A549 (cell line): Measurements from ENCODE around the gene SSC4D. TPM values are rescaled to one million over a fixed set of nuclear protein-coding genes. Genes with fewer than 3 reads are reported as not detected.

Experiments used
- ATAC-seq, 2 experiments: fragments of 200-7000 bp in 1 of 2; fragments of >200 bp in 1 of 2; cut with Nextera tagmentation in 1 of 2; cut with Tn5 transposase in 1 of 2; 3 replicates each; pipeline versions ENCODE4 v1.8.0 to v1.9.1; 2018 to 2020; ENCODE audit warnings: mild to moderate bottlenecking in 1 of 2, moderate library complexity in 1 of 2
- CTCF ChIA-PET: fragments of 300-600 bp; sonication (Branson Sonifier 250); formaldehyde crosslinking; extraction: SDS; loops from one replicate; lab custom pipeline; 2021; ENCODE audit warnings: antibody characterized with exemption, inconsistent platforms; lab: Yijun Ruan, JAX
- POLR2A ChIA-PET: fragments of 350-600 bp; formaldehyde crosslinking; extraction: SDS; loops from one replicate; lab custom pipeline; 2021; ENCODE audit warnings: antibody characterized with exemption, inconsistent platforms; lab: Yijun Ruan, JAX
- DNase-seq, 2 experiments: peaks; one replicate each; pipeline versions ENCODE4 v3.0.0 to v3.0.0-alpha.2; 2011 to 2016; ENCODE audit warnings: low read depth in 1 of 2, low spot score in 1 of 2
- FAIRE-seq: peaks from 2 replicates; lab custom pipeline; 2011; peaks lifted over from hg19 to GRCh38; lab: Jason Lieb, UNC
- H3K27ac ChIP-seq, 2 experiments: fragments of >200 bp; sonication (Bioruptor Twin); formaldehyde crosslinking; 3 replicates each; pipeline ENCODE4 v1.5.1; 2016 to 2017
- H3K4me1 ChIP-seq: fragments of >200 bp; sonication (Bioruptor Twin); formaldehyde crosslinking; 3 replicates; pipeline ENCODE4 v1.6.1; 2016
- H3K4me2 ChIP-seq: fragments of >200 bp; sonication (Bioruptor Twin); formaldehyde crosslinking; 3 replicates; pipeline ENCODE4 v1.6.1; 2016
- H3K4me3 ChIP-seq: fragments of >200 bp; sonication (Bioruptor Twin); formaldehyde crosslinking; 3 replicates; pipeline ENCODE4 v1.5.1; 2016
- H3K9me3 ChIP-seq: fragments of >200 bp; sonication (Bioruptor Twin); formaldehyde crosslinking; 3 replicates; pipeline ENCODE4 v1.6.1; 2016
- BHLHE40 ChIP-seq: IDR thresholded peaks from 2 replicates; pipeline ENCODE4 v1.6.1; 2012; ENCODE audit warnings: low read depth, low read length, inconsistent platforms
- CBX8 ChIP-seq: fragments of 200-600 bp; sonication (generic); IDR thresholded peaks from 2 replicates; pipeline ENCODE4 v1.6.1; 2016
- CEBPB ChIP-seq, 2 experiments: fragments of >200 bp in 1 of 2; sonication (Bioruptor Twin) in 1 of 2; formaldehyde crosslinking in 1 of 2; IDR thresholded peaks; 2 replicates each; pipeline ENCODE4 v1.6.1; 2012 to 2016
- CHD2 ChIP-seq: fragments of 150-350 bp; IDR thresholded peaks from 2 replicates; pipeline ENCODE4 v1.6.1; 2014; ENCODE audit warnings: low read length; ENCODE audit not compliant: partially characterized antibody
- CHD4 ChIP-seq: fragments of 200-600 bp; sonication (generic); IDR thresholded peaks from 2 replicates; pipeline ENCODE4 v1.6.1; 2016; ENCODE audit warnings: antibody characterized with exemption, mild to moderate bottlenecking, borderline replicate concordance
- EHF ChIP-seq: fragments of 250-450 bp; sonication (Bioruptor Pico); IDR thresholded peaks from 2 replicates; pipeline ENCODE4 v1.5.0; 2020; ENCODE audit warnings: mild to moderate bottlenecking
- EHMT2 ChIP-seq: fragments of 200-600 bp; sonication (generic); IDR thresholded peaks from 2 replicates; pipeline ENCODE4 v1.6.1; 2016; ENCODE audit warnings: antibody characterized with exemption, low read depth, mild to moderate bottlenecking, moderate library complexity
- ESRRA ChIP-seq: fragments of 150-350 bp; IDR thresholded peaks from 2 replicates; pipeline ENCODE4 v1.6.1; 2014; ENCODE audit warnings: mild to moderate bottlenecking, low read length, borderline replicate concordance
- FOSL2 ChIP-seq, 2 experiments: fragments of 450-650 bp in 1 of 2; fragments of >200 bp in 1 of 2; sonication (Bioruptor Twin) in 1 of 2; formaldehyde crosslinking; IDR thresholded peaks; 2 replicates each; pipeline versions ENCODE4 v1.5.0 to v1.6.1; 2016 to 2020; ENCODE audit warnings: mild to moderate bottlenecking in 1 of 2, moderate library complexity in 1 of 2
- GATA3 ChIP-seq: IDR thresholded peaks from 2 replicates; pipeline ENCODE4 v1.6.1; 2012; ENCODE audit warnings: borderline replicate concordance
- HEYL ChIP-seq: fragments of 250-450 bp; sonication (Bioruptor Pico); IDR thresholded peaks from 2 replicates; pipeline ENCODE4 v1.8.0; 2021; ENCODE audit warnings: mild to moderate bottlenecking, moderate library complexity
- HOXA7 ChIP-seq: fragments of 250-450 bp; sonication (Bioruptor Pico); IDR thresholded peaks from 2 replicates; pipeline ENCODE4 v1.5.0; 2020; ENCODE audit warnings: mild to moderate bottlenecking, moderate library complexity
- HOXB5 ChIP-seq: fragments of 250-450 bp; sonication (Bioruptor Pico); IDR thresholded peaks from 2 replicates; pipeline ENCODE4 v1.5.0; 2020; ENCODE audit warnings: mild to moderate bottlenecking, moderate library complexity
- JUN ChIP-seq, 2 experiments: fragments of >200 bp; sonication (Bioruptor Twin); formaldehyde crosslinking; IDR thresholded peaks; 2 replicates in 1 of 2; 3 replicates in 1 of 2; pipeline ENCODE4 v1.6.1; 2016 to 2017
- JUNB ChIP-seq: fragments of >200 bp; sonication (Bioruptor Twin); formaldehyde crosslinking; IDR thresholded peaks from 2 replicates; pipeline ENCODE4 v1.6.1; 2016
- MAFK ChIP-seq: fragments of 450-650 bp; IDR thresholded peaks from 2 replicates; pipeline ENCODE4 v1.6.1; 2014; ENCODE audit not compliant: partially characterized antibody
- MAZ ChIP-seq: fragments of 150-350 bp; IDR thresholded peaks from 2 replicates; pipeline ENCODE4 v1.6.1; 2014; ENCODE audit warnings: antibody characterized with exemption, low read depth, low read length, borderline replicate concordance
- MYC ChIP-seq: IDR thresholded peaks from 2 replicates; pipeline ENCODE4 v1.6.1; 2012; ENCODE audit warnings: mild to moderate bottlenecking, inconsistent platforms, low read length, improper control_type of control experiment, borderline replicate concordance
- NFE2L2 ChIP-seq: fragments of 150-350 bp; conservative IDR thresholded peaks from 2 replicates; pipeline ENCODE4 v1.6.1; 2014; ENCODE audit warnings: low read length
- NR3C1 ChIP-seq: fragments of >200 bp; sonication (Bioruptor Twin); formaldehyde crosslinking; IDR thresholded peaks from 3 replicates; pipeline ENCODE4 v1.6.1; 2017
- PHF8 ChIP-seq: fragments of 200-600 bp; sonication (generic); IDR thresholded peaks from 2 replicates; pipeline ENCODE4 v1.6.1; 2016; ENCODE audit warnings: low read depth, mild to moderate bottlenecking, antibody characterized with exemption, moderate library complexity, borderline replicate concordance
- POLR2A ChIP-seq: IDR thresholded peaks from 2 replicates; pipeline ENCODE4 v1.6.1; 2012; ENCODE audit warnings: mild to moderate bottlenecking, low read length
- RAD21 ChIP-seq, 2 experiments: fragments of >200 bp in 1 of 2; sonication (Bioruptor Twin) in 1 of 2; formaldehyde crosslinking in 1 of 2; IDR thresholded peaks in 1 of 2; conservative IDR thresholded peaks in 1 of 2; 2 replicates in 1 of 2; 3 replicates in 1 of 2; pipeline ENCODE4 v1.6.1; 2012 to 2018; ENCODE audit warnings: inconsistent platforms in 1 of 2
- RCOR1 ChIP-seq: fragments of 150-350 bp; IDR thresholded peaks from 2 replicates; pipeline ENCODE4 v1.6.1; 2014; ENCODE audit warnings: antibody characterized with exemption, low read length, low read depth
- RFX5 ChIP-seq: fragments of 450-650 bp; IDR thresholded peaks from 2 replicates; pipeline ENCODE4 v1.7.1; 2014; ENCODE audit warnings: antibody characterized with exemption, mild to moderate bottlenecking, moderate library complexity
- RNF2 ChIP-seq: fragments of 200-600 bp; sonication (generic); IDR thresholded peaks from 2 replicates; pipeline ENCODE4 v1.6.1; 2016; ENCODE audit warnings: low read depth, mild to moderate bottlenecking, antibody characterized with exemption, moderate library complexity, borderline replicate concordance
- SMC3 ChIP-seq: fragments of >200 bp; sonication (Bioruptor Twin); formaldehyde crosslinking; IDR thresholded peaks from 3 replicates; pipeline ENCODE4 v1.6.1; 2018; ENCODE audit warnings: inconsistent platforms
- TP53 ChIP-seq: fragments of 250-450 bp; sonication (Bioruptor Pico); IDR thresholded peaks from 2 replicates; pipeline ENCODE4 v1.5.0; 2021; ENCODE audit warnings: mild to moderate bottlenecking, moderate library complexity
- ZC3H11A ChIP-seq: fragments of 450-650 bp; IDR thresholded peaks from 2 replicates; pipeline ENCODE4 v1.6.1; 2014; ENCODE audit warnings: antibody characterized with exemption, mild to moderate bottlenecking
- ZFP36 ChIP-seq: fragments of 450-650 bp; IDR thresholded peaks from 2 replicates; pipeline ENCODE4 v1.6.1; 2014; ENCODE audit warnings: borderline replicate concordance; ENCODE audit not compliant: partially characterized antibody
- ZNF302 ChIP-seq: fragments of 250-450 bp; sonication (Bioruptor Pico); IDR thresholded peaks from 2 replicates; pipeline ENCODE4 v1.9.0; 2021; ENCODE audit warnings: inconsistent platforms, mild to moderate bottlenecking, moderate library complexity
- WGBS: methylation state at CpG from one replicate; pipeline ENCODE4 v1.1.6; 2017; ENCODE audit errors: missing lambda C conversion rate; 5-methylcytosine and 5-hydroxymethylcytosine counted together
- polyA plus RNA-seq, 4 experiments: library from polyadenylated mRNA; depleted of rRNA in 3 of 4; stranded (reverse); fragments of >200 nt; fragmentation: RNase III in 1 of 4; extraction: RNeasy Plus Mini Kit Qiagen cat#74134 plus additional on column Dnase treatment in 1 of 4; gene quantifications; 2 replicates in 3 of 4; 3 replicates in 1 of 4; pipeline ENCODE4 v1.2.3, GENCODE V29; 2011 to 2017
- TF ChIP-seq, protein P1 (sequence below): fragments of 450-650 bp; IDR thresholded peaks from 2 replicates; pipeline ENCODE4 v1.6.1; 2014; ENCODE audit warnings: antibody characterized with exemption
- TF ChIP-seq, protein P2 (sequence below): fragments of >200 bp; sonication (Bioruptor Twin); formaldehyde crosslinking; IDR thresholded peaks from 2 replicates; pipeline ENCODE4 v1.6.1; 2016
- TF ChIP-seq, protein P3 (sequence below): fragments of >200 bp; sonication (Bioruptor Twin); formaldehyde crosslinking; IDR thresholded peaks from 3 replicates; pipeline ENCODE4 v1.5.1; 2016
- TF ChIP-seq, protein P4 (sequence below): fragments of 250-450 bp; sonication (Bioruptor Pico); IDR thresholded peaks from 2 replicates; pipeline ENCODE4 v1.5.0; 2020; ENCODE audit warnings: low read depth, mild to moderate bottlenecking, moderate library complexity

SSC4D gene
- polyA plus RNA-seq, 2 of the 4 experiments (the other 2 are of a cell fraction), result 0.45 to 0.79 TPM

DNA sequence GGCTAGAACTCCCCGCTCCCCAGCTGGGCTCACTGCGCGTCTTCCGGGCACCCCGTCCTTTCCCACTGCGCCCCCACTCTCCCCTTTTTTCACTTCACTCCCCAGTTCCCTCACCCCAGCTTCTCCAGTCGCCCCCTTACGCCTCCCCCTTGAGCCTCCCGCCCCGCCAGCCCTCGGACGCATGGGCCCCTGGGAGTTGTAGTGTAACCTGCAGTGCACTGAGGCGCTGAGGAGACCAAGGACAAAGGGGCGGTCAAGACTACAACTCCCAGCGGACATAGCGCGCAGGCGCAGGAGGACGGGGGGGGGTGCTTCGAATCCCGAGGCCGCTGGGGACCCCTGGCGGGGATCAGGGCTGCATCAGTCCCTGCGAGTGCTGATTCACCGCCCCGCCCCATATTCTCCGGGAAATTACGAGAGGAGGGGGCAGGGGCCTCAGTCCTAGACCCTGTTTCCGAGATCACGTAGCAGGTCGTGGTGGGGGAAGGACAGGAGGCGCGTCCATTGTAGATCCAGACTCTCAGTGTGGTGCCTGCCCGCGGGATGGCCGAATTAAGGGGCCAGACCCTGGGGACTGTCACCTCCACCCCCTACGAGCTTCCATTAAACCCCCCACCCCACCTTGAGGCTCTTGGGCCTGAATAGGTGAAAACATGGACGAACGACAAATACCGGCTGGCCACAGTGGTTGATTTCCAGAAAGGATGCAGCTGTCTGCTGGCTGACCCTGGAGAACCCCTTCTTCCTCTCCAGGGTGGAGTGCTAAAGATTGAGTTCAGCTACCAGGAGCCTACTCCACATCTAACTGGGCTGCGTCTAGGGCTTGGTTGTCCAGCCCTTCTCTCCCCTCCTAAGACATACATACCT lies 50.2 kb downstream of the SSC4D start:
- FAIRE-seq, result no peak
- ChIA-PET POLR2A (interaction anchor here (0.6 to 2.6 kb wide), 21 partner anchors 9 to 70 kb away, joined by 3 to 23 read pairs (median 5); no protein-coding TSS in a partner anchor), CTCF (interaction anchor here (0.8 to 3.6 kb wide), 23 partner anchors 10 to 181 kb away, joined by 3 to 28 read pairs (median 6); no protein-coding TSS in a partner anchor)

DNA sequence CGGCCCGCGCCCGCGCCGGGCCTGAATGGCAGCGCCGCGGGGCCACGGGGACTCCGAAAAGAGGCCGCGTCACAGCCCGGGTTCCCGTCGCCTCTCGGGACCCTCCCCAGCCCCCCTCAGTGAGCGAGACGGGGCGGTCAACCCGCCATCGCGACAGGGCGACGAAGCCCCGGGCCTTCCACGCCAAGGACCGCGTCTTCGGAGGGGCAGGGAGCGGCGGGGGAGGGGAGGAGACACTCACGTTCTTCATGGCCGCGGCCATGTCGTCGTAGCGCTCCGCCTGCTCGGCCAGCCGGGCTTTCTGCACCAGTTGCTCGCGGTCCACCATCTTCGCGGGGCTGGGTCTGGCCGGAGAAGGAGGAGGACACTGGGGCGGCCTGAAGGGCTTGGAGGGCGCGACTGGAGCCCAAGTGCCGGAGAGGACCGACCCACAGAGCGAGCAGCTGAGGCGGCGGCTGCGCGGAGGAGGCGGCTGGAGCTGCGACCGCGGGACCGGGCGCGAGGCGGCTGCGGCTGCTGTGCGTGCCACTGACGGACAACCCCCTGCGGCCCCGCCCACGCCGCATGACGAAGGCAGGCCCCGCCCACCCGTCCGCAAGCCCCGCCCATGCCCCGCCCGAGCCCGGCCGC lies 50.9 kb downstream of the SSC4D start, which contains the start of gene YWHAG:
Gene YWHAG (minus strand): TSS at position 511 of the 630 bp plus-strand sequence. CDS start 183 bp downstream, at position 328.
- ChIA-PET POLR2A (interaction anchor here (0.6 to 2.6 kb wide), 18 partner anchors 8 to 71 kb away, joined by 3 to 23 read pairs (median 6); no protein-coding TSS in a partner anchor), CTCF (interaction anchor here (1.0 to 3.6 kb wide), 17 partner anchors 10 to 180 kb away, joined by 3 to 28 read pairs (median 6); no protein-coding TSS in a partner anchor)
- FAIRE-seq (no peak), DNase-seq (peak in 1 of 2 experiments; percentile 93), ATAC-seq (peak; percentile 81 to 83)
- H3K4me1 ChIP-seq, result peaks cover 33% of the 10 kb centered on the region
- H3K4me3 ChIP-seq, result peak within 1 kb of the TSS; percentile 96
- peak within 1 kb of the TSS; percentile 96 for H3K4me2 ChIP-seq
- H3K27ac ChIP-seq, result peak within 1 kb of the TSS; percentile 100
- no peaks in the 10 kb centered on the region for H3K9me3 ChIP-seq
- no CpG with 5 or more reads among the region's 80 CpGs for WGBS
- TF ChIP-seq HEYL (CRISPR knock-in tag), result no peak
- no peak; the same call in 1 of the 2 replicates for TF ChIP-seq TP53 (CRISPR knock-in tag)
- no peak for TF ChIP-seq MYC
- no peak for TF ChIP-seq FOSL2 (IDR thresholded peaks at IDR 0.05)
- peak; percentile 3; the same call in 1 of the 2 replicates for TF ChIP-seq FOSL2 (CRISPR knock-in tag; IDR thresholded peaks at IDR 0.05)
- TF ChIP-seq, protein P1, sequence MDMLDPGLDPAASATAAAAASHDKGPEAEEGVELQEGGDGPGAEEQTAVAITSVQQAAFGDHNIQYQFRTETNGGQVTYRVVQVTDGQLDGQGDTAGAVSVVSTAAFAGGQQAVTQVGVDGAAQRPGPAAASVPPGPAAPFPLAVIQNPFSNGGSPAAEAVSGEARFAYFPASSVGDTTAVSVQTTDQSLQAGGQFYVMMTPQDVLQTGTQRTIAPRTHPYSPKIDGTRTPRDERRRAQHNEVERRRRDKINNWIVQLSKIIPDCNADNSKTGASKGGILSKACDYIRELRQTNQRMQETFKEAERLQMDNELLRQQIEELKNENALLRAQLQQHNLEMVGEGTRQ, result peak; percentile 8; the same call in 1 of the 2 replicates
- peak; percentile 17 for TF ChIP-seq ZFP36
- TF ChIP-seq EHMT2, result no peak
- peak; percentile 99 for TF ChIP-seq POLR2A
- TF ChIP-seq NFE2L2, result no peak
- no peak for TF ChIP-seq BHLHE40
- no peak for TF ChIP-seq RFX5
- peak; percentile 91 for TF ChIP-seq PHF8
- TF ChIP-seq JUN (IDR thresholded peaks at IDR 0.05), result peak; percentile 95; a peak in 4 of 5 replicates
- no peak for TF ChIP-seq RCOR1
- peak; percentile 56; the same call in 1 of the 2 replicates for TF ChIP-seq GATA3
- TF ChIP-seq CHD4, result no peak
- TF ChIP-seq RNF2, result no peak
- TF ChIP-seq CHD2, result no peak

More for the DNA sequence above, 50.2 kb downstream of the SSC4D start:
- H3K4me3 ChIP-seq, result peak overlapping the region; percentile 96
- H3K4me2 ChIP-seq, result peak overlapping the region; percentile 96
- ATAC-seq (peak; percentile 89 to 93), DNase-seq (peak; percentile 90 to 99)
- TF ChIP-seq HOXA7 (no peak), MAZ (peak; percentile 82; the same call in 1 of the 2 replicates), HOXB5 (CRISPR knock-in tag) (no peak), NFE2L2 (peak; percentile 56), CBX8 (no peak), ESRRA (no peak), GATA3 (no peak), ZNF302 (CRISPR knock-in tag) (no peak), MAFK (peak; percentile 75), JUNB (no peak), CHD4 (no peak; the same call in 1 of the 2 replicates), ZC3H11A (peak; percentile 2; the same call in 1 of the 2 replicates), FOSL2 (IDR thresholded peaks at IDR 0.05) (no peak), FOSL2 (CRISPR knock-in tag; IDR thresholded peaks at IDR 0.05) (peak; percentile 89), BHLHE40 (0 out of 2 replicates have a peak, but pooled peaks have one; percentile 10), EHF (CRISPR knock-in tag) (no peak), NR3C1 (no peak), RAD21 (conservative IDR thresholded peaks at IDR 0.05 in 1 of 2, IDR thresholded peaks at IDR 0.05 in 1 of 2) (peak; percentile 59 to 78), ZFP36 (no peak), SMC3 (peak; percentile 73), POLR2A (peak; percentile 26; the same call in 1 of the 2 replicates), MYC (0 out of 2 replicates have a peak, but pooled peaks have one; percentile 46), CEBPB (IDR thresholded peaks at IDR 0.05) (0 out of 4 replicates have a peak, but pooled peaks of 1 of the 2 experiments have one; percentile 15), JUN (IDR thresholded peaks at IDR 0.05) (peak; percentile 25 to 66; a peak in 1 of 5 replicates)
- TF ChIP-seq, protein P2, sequence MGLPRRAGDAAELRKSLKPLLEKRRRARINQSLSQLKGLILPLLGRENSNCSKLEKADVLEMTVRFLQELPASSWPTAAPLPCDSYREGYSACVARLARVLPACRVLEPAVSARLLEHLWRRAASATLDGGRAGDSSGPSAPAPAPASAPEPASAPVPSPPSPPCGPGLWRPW, result no peak
- TF ChIP-seq, protein P3, sequence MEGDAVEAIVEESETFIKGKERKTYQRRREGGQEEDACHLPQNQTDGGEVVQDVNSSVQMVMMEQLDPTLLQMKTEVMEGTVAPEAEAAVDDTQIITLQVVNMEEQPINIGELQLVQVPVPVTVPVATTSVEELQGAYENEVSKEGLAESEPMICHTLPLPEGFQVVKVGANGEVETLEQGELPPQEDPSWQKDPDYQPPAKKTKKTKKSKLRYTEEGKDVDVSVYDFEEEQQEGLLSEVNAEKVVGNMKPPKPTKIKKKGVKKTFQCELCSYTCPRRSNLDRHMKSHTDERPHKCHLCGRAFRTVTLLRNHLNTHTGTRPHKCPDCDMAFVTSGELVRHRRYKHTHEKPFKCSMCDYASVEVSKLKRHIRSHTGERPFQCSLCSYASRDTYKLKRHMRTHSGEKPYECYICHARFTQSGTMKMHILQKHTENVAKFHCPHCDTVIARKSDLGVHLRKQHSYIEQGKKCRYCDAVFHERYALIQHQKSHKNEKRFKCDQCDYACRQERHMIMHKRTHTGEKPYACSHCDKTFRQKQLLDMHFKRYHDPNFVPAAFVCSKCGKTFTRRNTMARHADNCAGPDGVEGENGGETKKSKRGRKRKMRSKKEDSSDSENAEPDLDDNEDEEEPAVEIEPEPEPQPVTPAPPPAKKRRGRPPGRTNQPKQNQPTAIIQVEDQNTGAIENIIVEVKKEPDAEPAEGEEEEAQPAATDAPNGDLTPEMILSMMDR, result peak; percentile 63
- TF ChIP-seq, protein P4, sequence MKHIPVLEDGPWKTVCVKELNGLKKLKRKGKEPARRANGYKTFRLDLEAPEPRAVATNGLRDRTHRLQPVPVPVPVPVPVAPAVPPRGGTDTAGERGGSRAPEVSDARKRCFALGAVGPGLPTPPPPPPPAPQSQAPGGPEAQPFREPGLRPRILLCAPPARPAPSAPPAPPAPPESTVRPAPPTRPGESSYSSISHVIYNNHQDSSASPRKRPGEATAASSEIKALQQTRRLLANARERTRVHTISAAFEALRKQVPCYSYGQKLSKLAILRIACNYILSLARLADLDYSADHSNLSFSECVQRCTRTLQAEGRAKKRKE (CRISPR knock-in tag), result no peak
- H3K9me3 ChIP-seq, result no peaks in the 10 kb centered on the region
- peak overlapping the region; percentile 100 for H3K27ac ChIP-seq
- WGBS, result 2% methylated on average over 18 of the region's 41 CpGs
- H3K4me1 ChIP-seq, result peaks cover 40% of the 10 kb centered on the region
